Loucy (cell line): ENCODE data around the gene SRXN1.

ENCODE experiments used
- H2AFZ ChIP-seq: fragments of 200-600 bp; sonication (generic); 2 replicates; pipeline ENCODE4 v1.6.0; 2016; ENCODE audit warnings: antibody characterized with exemption, mild to moderate bottlenecking, low read length, moderate library complexity
- H3F3A ChIP-seq: fragments of 200-600 bp; 2 replicates; pipeline ENCODE4 v1.6.0; 2016; ENCODE audit warnings: antibody characterized with exemption, low read depth, mild to moderate bottlenecking
- H3K27me3 ChIP-seq: fragments of 200-600 bp; sonication (generic); 2 replicates; pipeline ENCODE4 v1.6.1; 2014; ENCODE audit warnings: low read length, mild to moderate bottlenecking; ENCODE audit not compliant: insufficient read depth, poor library complexity, severe bottlenecking
- H3K36me3 ChIP-seq: fragments of 200-600 bp; sonication (generic); 2 replicates; pipeline ENCODE4 v1.6.1; 2016; ENCODE audit warnings: low read length; ENCODE audit not compliant: insufficient read depth
- H3K4me1 ChIP-seq: fragments of 200-600 bp; sonication (generic); 2 replicates; pipeline ENCODE4 v1.5.1; 2014; ENCODE audit warnings: low read length, mild to moderate bottlenecking; ENCODE audit not compliant: insufficient read depth, poor library complexity, severe bottlenecking
- H3K4me2 ChIP-seq: fragments of 200-600 bp; sonication (generic); 2 replicates; pipeline ENCODE4 v1.6.0; 2014; ENCODE audit warnings: antibody characterized with exemption, low read length, low read depth, mild to moderate bottlenecking; ENCODE audit not compliant: poor library complexity, severe bottlenecking
- H3K4me3 ChIP-seq: fragments of 200-600 bp; sonication (generic); 2 replicates; pipeline ENCODE4 v1.5.1; 2014; ENCODE audit warnings: low read length, mild to moderate bottlenecking, mixed read lengths; ENCODE audit not compliant: poor library complexity, severe bottlenecking
- H3K79me2 ChIP-seq: fragments of 200-600 bp; sonication (generic); 2 replicates; pipeline ENCODE4 v1.6.1; 2014; ENCODE audit warnings: low read length; ENCODE audit not compliant: insufficient read depth
- H3K9ac ChIP-seq: fragments of 200-600 bp; sonication (generic); 2 replicates; pipeline ENCODE4 v1.6.0; 2014; ENCODE audit warnings: mild to moderate bottlenecking, low read depth, low read length, moderate library complexity; ENCODE audit not compliant: poor library complexity, severe bottlenecking
- H3K9me2 ChIP-seq: fragments of 200-600 bp; sonication (generic); replicated peaks from 2 replicates; pipeline ENCODE4 v1.6.1; 2016; ENCODE audit warnings: low read depth, low read length, mixed read lengths
- H3K9me3 ChIP-seq: fragments of 200-600 bp; sonication (generic); 2 replicates; pipeline ENCODE4 v1.6.1; 2014; ENCODE audit warnings: mild to moderate bottlenecking, antibody characterized with exemption, low read length, low read depth; ENCODE audit not compliant: insufficient read depth
- H4K20me1 ChIP-seq: fragments of 200-600 bp; sonication (generic); 2 replicates; pipeline ENCODE4 v1.6.0; 2014; ENCODE audit warnings: antibody characterized with exemption, low read length, mild to moderate bottlenecking; ENCODE audit not compliant: insufficient read depth, poor library complexity, severe bottlenecking
- EZH2phosphoT487 ChIP-seq: fragments of 200-600 bp; IDR thresholded peaks from 2 replicates; pipeline ENCODE4 v1.6.1; 2018; ENCODE audit warnings: antibody characterized with exemption, mild to moderate bottlenecking, moderate library complexity, borderline replicate concordance
- TF ChIP-seq, protein P1 (sequence below): fragments of 200-600 bp; sonication (generic); conservative IDR thresholded peaks from 2 replicates; pipeline ENCODE4 v1.5.1; 2014; ENCODE audit warnings: mild to moderate bottlenecking, antibody characterized with exemption, low read length

The SRXN1 gene

DNA sequence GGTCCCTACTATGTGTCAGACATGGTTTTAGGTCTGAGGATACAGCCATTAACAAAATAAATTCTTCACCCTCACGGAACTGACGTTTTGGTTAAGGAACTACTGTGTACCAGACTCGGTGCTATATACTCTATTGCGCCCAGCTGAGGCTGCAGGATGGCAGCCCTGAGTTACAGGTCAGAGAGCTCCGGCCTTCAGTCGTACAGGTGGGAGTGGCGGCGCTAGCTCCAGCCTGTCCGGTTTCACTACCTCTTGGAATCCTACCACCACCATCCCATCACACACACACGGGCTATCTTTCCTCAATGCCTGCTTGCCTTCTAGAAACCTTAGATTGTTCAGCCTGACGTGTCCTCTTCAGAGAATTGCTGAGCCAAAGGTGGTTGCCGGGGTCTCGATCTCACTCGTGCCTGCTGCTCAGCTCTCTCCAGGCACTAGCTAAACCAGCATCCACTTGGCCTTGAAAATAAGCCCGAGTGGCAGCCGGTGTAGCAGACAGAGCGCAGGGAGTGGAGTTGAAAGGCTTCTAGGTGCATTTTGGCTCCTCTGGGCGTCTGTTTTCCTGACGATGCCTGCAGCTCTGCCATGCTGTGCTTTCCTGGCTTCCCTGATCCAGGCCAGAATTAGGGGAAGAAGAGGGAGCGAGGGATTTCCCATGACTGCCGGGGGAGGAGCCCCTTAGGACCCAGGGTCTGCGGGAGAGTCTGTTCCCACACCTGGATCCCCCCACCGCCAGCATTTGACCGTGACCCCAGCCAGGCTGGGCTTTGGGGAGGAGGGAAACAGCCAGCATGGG lies 41.8 kb downstream of the SRXN1 start:
- Histone ChIP-seq H3K27me3 (no peaks in the 10 kb centered on the region), H2AFZ (no peak overlapping the region), H3F3A (no peaks in the 10 kb centered on the region), H3K9ac (no peak overlapping the region), H3K79me2 (no peaks in the 10 kb centered on the region), H3K9me3 (no peaks in the 10 kb centered on the region), H3K4me2 (no peak overlapping the region), H3K9me2 (no peaks in the 10 kb centered on the region), H4K20me1 (no peaks in the 10 kb centered on the region), H3K4me1 (peaks cover 27% of the 10 kb centered on the region), H3K36me3 (no peaks in the 10 kb centered on the region), H3K4me3 (no peak overlapping the region)
- TF ChIP-seq, protein P1, sequence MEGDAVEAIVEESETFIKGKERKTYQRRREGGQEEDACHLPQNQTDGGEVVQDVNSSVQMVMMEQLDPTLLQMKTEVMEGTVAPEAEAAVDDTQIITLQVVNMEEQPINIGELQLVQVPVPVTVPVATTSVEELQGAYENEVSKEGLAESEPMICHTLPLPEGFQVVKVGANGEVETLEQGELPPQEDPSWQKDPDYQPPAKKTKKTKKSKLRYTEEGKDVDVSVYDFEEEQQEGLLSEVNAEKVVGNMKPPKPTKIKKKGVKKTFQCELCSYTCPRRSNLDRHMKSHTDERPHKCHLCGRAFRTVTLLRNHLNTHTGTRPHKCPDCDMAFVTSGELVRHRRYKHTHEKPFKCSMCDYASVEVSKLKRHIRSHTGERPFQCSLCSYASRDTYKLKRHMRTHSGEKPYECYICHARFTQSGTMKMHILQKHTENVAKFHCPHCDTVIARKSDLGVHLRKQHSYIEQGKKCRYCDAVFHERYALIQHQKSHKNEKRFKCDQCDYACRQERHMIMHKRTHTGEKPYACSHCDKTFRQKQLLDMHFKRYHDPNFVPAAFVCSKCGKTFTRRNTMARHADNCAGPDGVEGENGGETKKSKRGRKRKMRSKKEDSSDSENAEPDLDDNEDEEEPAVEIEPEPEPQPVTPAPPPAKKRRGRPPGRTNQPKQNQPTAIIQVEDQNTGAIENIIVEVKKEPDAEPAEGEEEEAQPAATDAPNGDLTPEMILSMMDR: no peak
- no peak for TF ChIP-seq EZH2phosphoT487

DNA sequence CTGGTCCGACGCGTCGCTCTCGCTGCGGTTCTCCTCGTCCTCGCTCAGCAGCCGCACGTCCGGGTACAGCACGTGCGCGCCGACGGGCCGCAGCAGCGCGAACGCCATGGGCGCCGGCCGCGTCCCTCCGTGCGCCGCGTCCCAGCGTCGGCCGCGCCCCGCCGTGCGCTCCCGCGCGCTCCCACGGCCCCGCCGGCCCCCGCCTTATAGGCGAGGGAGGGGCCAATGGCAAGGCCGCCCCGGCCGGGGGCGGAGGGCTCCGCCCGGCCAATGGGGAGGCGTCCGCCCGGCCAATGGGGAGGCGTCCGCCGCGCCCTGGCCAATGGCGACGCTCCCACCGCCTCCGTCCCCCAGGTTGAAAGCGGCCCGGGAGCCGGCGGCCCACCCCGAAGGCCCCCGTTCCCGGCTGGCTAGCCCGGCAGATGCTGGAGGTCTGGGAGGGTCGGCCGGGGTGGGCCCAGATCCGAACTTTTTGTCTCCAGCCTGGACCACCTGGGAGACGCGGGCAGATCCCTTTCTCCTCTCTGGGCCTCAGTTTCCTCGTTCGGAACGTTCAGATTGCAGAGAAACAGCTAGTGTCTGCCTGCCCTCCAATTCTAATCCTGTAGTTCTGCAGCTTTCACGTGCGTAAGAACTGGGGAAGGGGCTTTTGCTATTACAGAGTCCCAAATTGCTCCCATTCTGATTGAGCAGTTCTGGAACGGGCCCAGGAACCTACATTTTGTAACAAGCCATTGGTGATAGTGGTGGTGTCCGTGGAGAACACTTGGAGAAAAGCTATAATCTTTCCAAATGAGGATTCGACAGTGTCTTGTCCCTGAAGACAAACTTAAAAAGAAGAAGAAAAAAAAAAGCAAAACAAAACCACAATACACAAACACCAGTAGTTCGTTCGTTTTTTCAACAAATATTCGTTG lies 42.6 kb downstream of the SRXN1 start, which contains the start of gene TCF15:
Gene TCF15, minus strand, starts transcription at position 180 of the 917 bp plus-strand sequence. Its CDS starts 72 bp downstream, at position 108.
- Histone ChIP-seq H3K9me3 (no peaks in the 10 kb centered on the region), H3K4me3 (no peak within 1 kb of the TSS), H3K79me2 (no peaks in the 10 kb centered on the region), H3K4me2 (no peak within 1 kb of the TSS), H3K36me3 (no peaks in the 10 kb centered on the region), H3K27me3 (no peaks in the 10 kb centered on the region), H4K20me1 (no peaks in the 10 kb centered on the region), H3K9ac (no peak within 1 kb of the TSS), H3F3A (no peaks in the 10 kb centered on the region), H3K9me2 (no peaks in the 10 kb centered on the region), H3K4me1 (peaks cover 27% of the 10 kb centered on the region), H2AFZ (no peak within 1 kb of the TSS)
- TF ChIP-seq, protein P1: no peak
- no peak for TF ChIP-seq EZH2phosphoT487

DNA sequence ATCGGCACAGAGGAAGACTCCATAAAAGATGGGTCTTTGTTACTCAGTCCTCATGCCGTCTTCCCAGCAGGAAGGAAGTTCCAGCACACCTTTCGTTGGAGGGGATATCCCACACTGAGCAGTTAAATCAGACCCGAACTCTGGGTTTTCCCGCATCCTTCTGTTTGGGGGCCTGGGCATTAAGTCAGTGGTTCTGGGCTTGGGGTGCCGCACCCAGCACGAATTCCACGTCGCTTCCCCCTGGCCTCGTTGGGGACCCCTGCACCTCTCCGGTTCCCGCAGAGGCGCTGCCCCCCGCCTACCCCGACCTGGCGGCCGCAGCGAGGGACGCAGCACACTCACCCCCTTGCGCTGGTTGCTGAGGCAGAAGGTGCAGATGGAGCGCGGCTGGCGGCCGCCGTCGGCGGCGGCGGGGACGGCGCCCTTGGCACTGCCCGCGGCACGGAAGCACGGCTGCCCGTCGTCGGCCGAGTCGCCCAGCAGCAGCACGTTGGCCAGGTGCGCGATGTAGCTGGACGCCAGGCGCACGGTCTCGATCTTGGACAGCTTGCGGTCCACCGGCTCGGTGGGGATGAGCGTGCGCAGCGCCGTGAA lies 43.5 kb downstream of the SRXN1 start:
- no peak overlapping the region for H3K4me3 ChIP-seq
- H3K79me2 ChIP-seq: no peaks in the 10 kb centered on the region
- no peaks in the 10 kb centered on the region for H4K20me1 ChIP-seq
- H3K36me3 ChIP-seq: no peaks in the 10 kb centered on the region
- no peak for TF ChIP-seq EZH2phosphoT487
- TF ChIP-seq, protein P1: no peak
- no peak overlapping the region for H3K9ac ChIP-seq
- no peaks in the 10 kb centered on the region for H3K9me2 ChIP-seq
- H3K27me3 ChIP-seq: no peaks in the 10 kb centered on the region
- H3K4me1 ChIP-seq: peaks cover 27% of the 10 kb centered on the region
- H3K9me3 ChIP-seq: no peaks in the 10 kb centered on the region
- H3K4me2 ChIP-seq: no peak overlapping the region
- no peak overlapping the region for H2AFZ ChIP-seq
- no peaks in the 10 kb centered on the region for H3F3A ChIP-seq
